HFF-Myc (cell line): Measurements from ENCODE around the gene TMEM132D.

ENCODE experiments used
- DNase-seq: peaks from one replicate; pipeline ENCODE4 v3.0.0-alpha.2; 2011; ENCODE audit warnings: low read depth; ENCODE audit errors: extremely low read depth
- H3K4me3 ChIP-seq: replicated peaks from 2 replicates; pipeline ENCODE4 v1.5.1; 2011; ENCODE audit warnings: low read depth, mild to moderate bottlenecking, control low read depth, low read length
- TF ChIP-seq, protein P1 (sequence below): IDR thresholded peaks from 2 replicates; pipeline ENCODE4 v1.5.1; 2012; ENCODE audit warnings: mild to moderate bottlenecking, low read depth, low read length, control low read depth; ENCODE audit errors: missing control alignments

Gene TMEM132D

DNA sequence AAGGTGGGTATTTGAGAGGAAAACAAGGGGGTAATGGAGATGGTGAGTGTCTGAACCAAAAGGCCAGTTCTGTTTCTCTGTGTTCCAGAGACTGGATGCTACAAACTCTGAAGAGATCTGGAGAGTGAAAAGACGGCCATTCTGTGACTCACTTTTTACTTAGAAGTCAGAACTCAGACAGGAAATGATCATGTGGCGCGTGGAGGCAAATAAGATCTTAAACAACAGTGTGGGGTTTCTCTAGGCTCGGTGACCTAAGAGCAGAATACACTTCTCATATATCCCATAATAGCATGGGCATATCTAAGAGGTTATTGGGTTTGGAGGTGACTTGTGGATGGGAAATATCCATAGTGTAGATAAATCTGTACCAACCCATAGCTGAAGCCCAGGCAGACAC lies 463.5 kb downstream of the TMEM132D start:
- TF ChIP-seq, protein P1, sequence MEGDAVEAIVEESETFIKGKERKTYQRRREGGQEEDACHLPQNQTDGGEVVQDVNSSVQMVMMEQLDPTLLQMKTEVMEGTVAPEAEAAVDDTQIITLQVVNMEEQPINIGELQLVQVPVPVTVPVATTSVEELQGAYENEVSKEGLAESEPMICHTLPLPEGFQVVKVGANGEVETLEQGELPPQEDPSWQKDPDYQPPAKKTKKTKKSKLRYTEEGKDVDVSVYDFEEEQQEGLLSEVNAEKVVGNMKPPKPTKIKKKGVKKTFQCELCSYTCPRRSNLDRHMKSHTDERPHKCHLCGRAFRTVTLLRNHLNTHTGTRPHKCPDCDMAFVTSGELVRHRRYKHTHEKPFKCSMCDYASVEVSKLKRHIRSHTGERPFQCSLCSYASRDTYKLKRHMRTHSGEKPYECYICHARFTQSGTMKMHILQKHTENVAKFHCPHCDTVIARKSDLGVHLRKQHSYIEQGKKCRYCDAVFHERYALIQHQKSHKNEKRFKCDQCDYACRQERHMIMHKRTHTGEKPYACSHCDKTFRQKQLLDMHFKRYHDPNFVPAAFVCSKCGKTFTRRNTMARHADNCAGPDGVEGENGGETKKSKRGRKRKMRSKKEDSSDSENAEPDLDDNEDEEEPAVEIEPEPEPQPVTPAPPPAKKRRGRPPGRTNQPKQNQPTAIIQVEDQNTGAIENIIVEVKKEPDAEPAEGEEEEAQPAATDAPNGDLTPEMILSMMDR = no peak
- no peak overlapping the region for H3K4me3 ChIP-seq
- no peak for DNase-seq

DNA sequence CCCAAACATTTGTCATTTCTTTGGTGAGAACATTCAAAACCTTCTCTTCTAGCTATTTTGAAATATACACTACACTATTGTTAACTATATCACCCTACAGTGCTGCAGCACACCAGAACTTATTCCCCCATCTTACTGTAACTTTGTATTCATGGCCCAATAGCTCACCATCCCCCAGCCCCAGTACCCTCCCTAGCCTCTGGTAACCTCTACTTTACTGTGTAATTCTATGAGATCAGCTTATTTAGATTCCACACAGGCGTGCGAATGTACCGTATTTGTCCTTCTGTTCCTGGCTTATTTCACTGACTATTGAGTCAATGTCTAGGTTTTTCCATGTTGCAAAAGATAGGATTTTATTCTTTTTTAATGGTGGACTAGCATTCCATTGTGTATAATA lies 469.0 kb downstream of the TMEM132D start:
- TF ChIP-seq, protein P1 = no peak
- DNase-seq = no peak
- H3K4me3 ChIP-seq = no peak overlapping the region

DNA sequence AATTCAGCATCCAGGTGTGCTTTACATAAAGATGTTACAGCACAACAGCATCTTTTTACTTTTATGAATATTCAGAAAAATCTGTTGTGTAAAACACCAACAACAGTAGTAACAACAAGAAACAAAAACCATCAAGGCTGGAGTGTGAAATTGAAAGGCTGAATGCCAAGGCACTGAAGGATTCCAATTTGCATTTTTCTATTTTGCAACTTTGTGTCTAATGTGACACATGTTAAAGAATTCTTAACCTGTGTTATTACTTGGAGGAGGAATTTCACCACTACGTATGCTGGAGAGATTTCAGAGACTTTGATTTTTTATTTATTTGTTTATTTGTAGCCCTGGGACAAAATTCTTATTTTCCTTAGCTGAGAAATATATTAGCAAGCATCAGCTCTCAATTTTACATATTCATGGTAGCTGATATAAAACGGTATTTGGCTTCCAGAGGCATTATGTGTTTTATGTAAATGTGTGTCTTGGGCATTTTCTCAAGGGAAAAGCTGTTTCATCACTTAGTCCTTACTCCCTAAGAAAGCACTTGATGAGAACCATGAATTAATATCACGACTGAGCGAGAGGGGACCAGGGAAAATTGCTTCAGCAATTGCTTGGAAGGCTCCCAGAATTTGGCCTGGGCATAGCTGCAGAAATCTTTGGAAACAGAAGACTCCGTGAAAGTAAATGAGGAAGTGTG lies 475.4 kb downstream of the TMEM132D start:
- TF ChIP-seq, protein P1 = no peak
- DNase-seq = no peak
- no peak overlapping the region for H3K4me3 ChIP-seq

DNA sequence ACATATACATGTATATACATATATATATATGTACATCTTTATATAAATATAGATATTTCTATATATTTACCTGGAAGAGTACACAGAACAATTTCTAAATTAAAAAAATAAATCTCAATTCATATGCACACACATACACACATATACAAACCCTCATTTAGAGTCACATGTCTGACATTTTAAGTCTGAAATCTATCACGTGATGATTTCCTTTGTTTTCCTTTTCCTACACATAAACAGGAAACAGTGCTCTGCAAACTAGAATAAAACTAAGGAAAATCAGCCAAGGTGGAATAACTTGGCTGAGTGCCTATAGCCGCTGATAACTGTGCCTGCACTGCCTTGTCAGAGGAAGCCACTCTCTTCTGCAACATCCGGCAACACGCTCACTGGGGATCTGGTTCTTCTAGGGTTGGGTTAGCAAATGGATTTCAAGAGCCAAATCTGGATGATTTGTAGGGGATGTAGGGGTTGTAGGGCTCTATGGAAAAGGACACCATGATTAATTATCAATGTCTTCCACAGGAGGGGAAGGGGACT lies 480.7 kb downstream of the TMEM132D start:
- no peak overlapping the region for H3K4me3 ChIP-seq
- no peak for DNase-seq
- TF ChIP-seq, protein P1 = no peak

DNA sequence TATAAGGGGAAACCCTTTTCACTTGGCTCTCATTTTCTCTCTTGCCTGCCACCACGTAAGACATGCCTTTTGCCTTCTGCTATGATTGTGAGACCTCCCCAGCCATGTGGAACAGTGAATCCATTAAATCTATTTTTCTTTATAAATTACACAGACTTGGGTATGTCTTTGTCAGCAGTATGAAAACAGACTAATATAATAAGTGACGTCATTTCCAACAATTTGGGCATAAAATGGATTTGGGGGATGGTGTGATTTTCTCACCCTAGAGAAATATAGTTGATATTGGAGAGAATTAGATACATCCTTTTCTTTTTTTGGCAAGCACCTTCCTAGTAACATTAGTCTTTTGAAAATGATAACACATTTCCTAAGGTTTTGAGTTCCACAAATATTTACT lies 490.5 kb downstream of the TMEM132D start:
- no peak overlapping the region for H3K4me3 ChIP-seq
- TF ChIP-seq, protein P1 = no peak
- DNase-seq = no peak

DNA sequence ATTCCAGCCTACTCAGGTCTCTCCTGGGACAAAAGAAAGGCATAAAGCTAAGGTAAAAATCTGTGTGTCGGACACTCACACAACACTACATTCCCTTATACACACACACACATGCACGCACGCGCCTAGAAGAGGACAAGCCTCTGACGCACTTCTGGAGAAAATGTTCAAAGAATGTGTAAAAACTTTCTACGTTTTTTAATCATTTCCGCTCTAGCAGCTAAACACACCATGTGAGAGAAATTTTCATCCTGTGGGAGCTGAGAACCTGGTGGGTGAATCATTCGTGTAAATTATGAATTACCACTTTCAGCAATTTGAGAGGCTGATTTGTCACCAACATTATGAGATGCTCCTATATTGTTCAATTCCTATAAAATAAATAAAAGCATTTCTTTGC lies 494.5 kb downstream of the TMEM132D start:
- DNase-seq = no peak
- TF ChIP-seq, protein P1 = no peak
- no peak overlapping the region for H3K4me3 ChIP-seq
